MM.1S (cell line): ENCODE data around the gene SYT3.

Experiments used
- CTCF ChIP-seq: fragments of 300-600 bp; sonication (generic); IDR thresholded peaks from 2 replicates; pipeline ENCODE4 v1.5.1; 2016; ENCODE audit warnings: antibody characterized with exemption, low read length, mixed read lengths
- EZH2 ChIP-seq: fragments of 300-600 bp; sonication (generic); optimal IDR thresholded peaks from 2 replicates; pipeline ENCODE3; 2017; ENCODE audit warnings: low read depth, mild to moderate bottlenecking, antibody characterized with exemption, low read length, mixed read lengths
- EZH2phosphoT487 ChIP-seq: fragments of 300-600 bp; sonication (generic); IDR thresholded peaks from 2 replicates; pipeline ENCODE4 v1.6.1; 2018; ENCODE audit warnings: antibody characterized with exemption, low read length

DNA sequence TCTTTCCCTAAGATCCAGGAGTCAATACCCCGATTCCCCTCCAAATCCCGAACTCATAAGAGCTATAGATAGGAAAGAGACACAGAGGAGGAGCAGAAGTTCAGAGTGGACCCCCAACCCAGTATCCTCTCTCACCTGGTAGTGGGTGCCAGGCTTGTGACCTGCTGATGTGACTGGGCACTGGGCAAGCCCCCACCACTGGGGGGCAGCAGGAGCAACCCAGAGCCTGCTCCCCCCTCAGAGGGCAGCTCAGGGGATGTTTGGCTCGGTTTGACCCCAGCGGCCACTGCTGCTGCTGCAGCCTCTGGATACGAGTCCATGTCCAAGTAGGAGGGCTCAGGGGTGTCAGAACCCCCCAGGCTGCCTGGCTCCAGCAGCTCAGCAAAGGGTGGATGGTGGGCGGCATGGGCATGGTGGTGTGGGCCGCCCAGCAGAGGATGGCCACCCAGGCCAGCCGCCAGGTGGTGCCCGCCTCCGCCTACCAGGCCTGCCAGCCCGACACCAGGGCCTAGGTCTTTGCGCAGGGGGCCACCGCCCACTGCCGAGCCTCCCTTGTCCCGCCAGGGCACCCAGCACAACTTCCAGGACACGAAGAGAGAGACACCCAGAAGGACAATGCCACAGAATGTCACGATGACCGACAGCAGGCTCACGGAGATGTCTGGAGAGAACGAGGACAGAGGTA, 7.4 kb downstream of the SYT3 start:
- no peak for TF ChIP-seq CTCF
- TF ChIP-seq EZH2, result no peak
- no peak for TF ChIP-seq EZH2phosphoT487
